ENCODE results near the gene MAGI1. TPM values are rescaled to one million over a fixed set of nuclear protein-coding genes. Genes with fewer than 3 reads are reported as not detected.

The MAGI1 gene
- total and polyA plus RNA-seq, 10 donors: 3.5 to 104 (median 62.3) TPM

DNA sequence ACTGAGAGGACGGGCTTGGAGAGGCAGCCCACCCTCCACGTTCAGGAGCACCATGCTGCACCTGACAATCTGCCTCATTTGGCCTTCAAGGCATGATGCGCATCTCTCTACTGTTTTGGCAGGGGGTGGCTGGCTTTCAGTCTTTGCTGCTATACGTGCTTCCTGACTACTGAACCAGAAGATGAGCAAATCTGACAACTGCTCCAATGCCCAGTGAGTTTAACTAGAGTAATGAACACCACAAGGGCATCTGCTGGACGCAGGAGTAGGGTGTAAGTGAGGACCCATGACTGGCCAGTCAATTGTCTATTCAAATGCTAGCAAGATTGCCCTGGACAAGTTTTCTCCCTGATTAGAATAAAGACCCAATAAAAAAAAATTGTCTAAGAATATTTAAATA is 335.7 kb downstream of the MAGI1 start:
- Histone ChIP-seq H3K27me3 (replicated peaks in 1 of 7) (no peaks in the 10 kb centered on the region), H3K36me3 (no peaks in the 10 kb centered on the region), H3K4me1 (no peaks in the 10 kb centered on the region), H3K9me3 (peaks cover 0 to 6% (median 0%) of the 10 kb centered on the region in 8 donors), H3K4me3 (no peak overlapping the region), H3K27ac (no peak overlapping the region)
- no peak for DNase-seq
- WGBS, 5 donors: 72 to 86% (median 78%) methylated on average over 5 of the region's 5 CpGs
- intact Hi-C loops (cut with DNase I; ENCODE audit: low total_unique reads): no loop called here
- TF ChIP-seq POLR2AphosphoS5 (IDR thresholded peaks at IDR 0.05) (no peak), POLR2A (IDR thresholded peaks at IDR 0.05) (no peak)
- TF ChIP-seq, protein P1, sequence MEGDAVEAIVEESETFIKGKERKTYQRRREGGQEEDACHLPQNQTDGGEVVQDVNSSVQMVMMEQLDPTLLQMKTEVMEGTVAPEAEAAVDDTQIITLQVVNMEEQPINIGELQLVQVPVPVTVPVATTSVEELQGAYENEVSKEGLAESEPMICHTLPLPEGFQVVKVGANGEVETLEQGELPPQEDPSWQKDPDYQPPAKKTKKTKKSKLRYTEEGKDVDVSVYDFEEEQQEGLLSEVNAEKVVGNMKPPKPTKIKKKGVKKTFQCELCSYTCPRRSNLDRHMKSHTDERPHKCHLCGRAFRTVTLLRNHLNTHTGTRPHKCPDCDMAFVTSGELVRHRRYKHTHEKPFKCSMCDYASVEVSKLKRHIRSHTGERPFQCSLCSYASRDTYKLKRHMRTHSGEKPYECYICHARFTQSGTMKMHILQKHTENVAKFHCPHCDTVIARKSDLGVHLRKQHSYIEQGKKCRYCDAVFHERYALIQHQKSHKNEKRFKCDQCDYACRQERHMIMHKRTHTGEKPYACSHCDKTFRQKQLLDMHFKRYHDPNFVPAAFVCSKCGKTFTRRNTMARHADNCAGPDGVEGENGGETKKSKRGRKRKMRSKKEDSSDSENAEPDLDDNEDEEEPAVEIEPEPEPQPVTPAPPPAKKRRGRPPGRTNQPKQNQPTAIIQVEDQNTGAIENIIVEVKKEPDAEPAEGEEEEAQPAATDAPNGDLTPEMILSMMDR (IDR thresholded peaks at IDR 0.05 in 8 of 11, conservative IDR thresholded peaks at IDR 0.05 in 3 of 11): no peak

DNA sequence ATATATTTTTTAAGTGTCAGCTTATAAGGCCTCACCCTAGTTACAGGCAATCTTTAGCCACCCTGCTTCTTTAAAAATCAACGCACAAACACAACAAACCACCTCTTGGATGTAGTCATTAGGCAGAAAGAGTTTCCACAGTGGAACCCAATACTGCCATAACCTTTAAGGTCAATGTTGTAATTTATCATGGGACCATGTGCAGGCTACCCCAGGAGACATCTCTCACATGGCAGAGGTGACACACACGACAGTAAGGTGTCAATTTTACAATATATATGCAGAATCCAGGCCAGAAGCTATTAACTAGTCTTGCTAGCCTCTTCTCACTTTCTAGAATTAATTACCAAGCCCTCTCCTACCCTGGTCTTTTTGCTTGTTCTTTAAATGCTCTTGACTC is 336.5 kb downstream of the MAGI1 start:
- H3K27me3 ChIP-seq (replicated peaks in 1 of 7): no peaks in the 10 kb centered on the region

DNA sequence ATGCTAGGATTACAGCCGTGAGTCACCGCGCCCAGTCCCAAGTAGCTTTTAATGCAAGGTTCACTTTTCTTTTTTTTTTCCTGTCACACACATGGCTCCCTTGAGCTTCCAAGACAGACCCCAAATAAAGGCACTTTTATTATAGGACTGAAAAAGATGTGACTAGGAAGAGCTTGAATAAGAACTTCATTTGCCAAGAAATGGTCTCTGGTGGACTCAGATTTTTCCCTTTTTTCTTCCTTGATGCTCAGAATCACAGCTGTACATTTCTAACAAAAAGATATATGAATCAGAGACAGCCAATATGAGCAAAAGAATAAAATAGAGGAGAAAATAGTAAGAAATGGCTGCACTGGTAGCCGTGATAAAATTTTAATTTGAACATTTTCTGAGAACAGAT is 337.2 kb downstream of the MAGI1 start:
- TF ChIP-seq POLR2AphosphoS5 (IDR thresholded peaks at IDR 0.05): no peak
- TF ChIP-seq POLR2A (IDR thresholded peaks at IDR 0.05): no peak
- TF ChIP-seq, protein P1 (IDR thresholded peaks at IDR 0.05 in 8 of 11, conservative IDR thresholded peaks at IDR 0.05 in 3 of 11): no peak
- H3K9me3 ChIP-seq: peaks cover 0 to 6% (median 0%) of the 10 kb centered on the region in 8 donors
- H3K27ac ChIP-seq: no peak overlapping the region
- no peak overlapping the region for H3K4me3 ChIP-seq
- no peaks in the 10 kb centered on the region for H3K27me3 ChIP-seq (replicated peaks in 1 of 7)
- no peak for DNase-seq
- H3K36me3 ChIP-seq: no peaks in the 10 kb centered on the region
- H3K4me1 ChIP-seq: no peaks in the 10 kb centered on the region
- 93 to 98% (median 94%) methylated on average over 4 of the region's 4 CpGs for WGBS, 5 donors
- intact Hi-C loops (cut with DNase I; ENCODE audit: low total_unique reads): no loop called here

More for the DNA sequence above, 336.5 kb downstream of the MAGI1 start:
- Histone ChIP-seq H3K4me3 (no peak overlapping the region), H3K36me3 (no peaks in the 10 kb centered on the region), H3K4me1 (no peaks in the 10 kb centered on the region), H3K9me3 (peaks cover 0 to 6% (median 0%) of the 10 kb centered on the region in 8 donors), H3K27ac (no peak overlapping the region)
- WGBS, 5 donors: 75 to 88% (median 84%) methylated on average over 2 of the region's 2 CpGs
- no peak for TF ChIP-seq POLR2AphosphoS5 (IDR thresholded peaks at IDR 0.05)
- TF ChIP-seq, protein P1 (IDR thresholded peaks at IDR 0.05 in 8 of 11, conservative IDR thresholded peaks at IDR 0.05 in 3 of 11): no peak
- TF ChIP-seq POLR2A (IDR thresholded peaks at IDR 0.05): no peak
- DNase-seq: no peak
- intact Hi-C loops (cut with DNase I; ENCODE audit: low total_unique reads): no loop called here

DNA sequence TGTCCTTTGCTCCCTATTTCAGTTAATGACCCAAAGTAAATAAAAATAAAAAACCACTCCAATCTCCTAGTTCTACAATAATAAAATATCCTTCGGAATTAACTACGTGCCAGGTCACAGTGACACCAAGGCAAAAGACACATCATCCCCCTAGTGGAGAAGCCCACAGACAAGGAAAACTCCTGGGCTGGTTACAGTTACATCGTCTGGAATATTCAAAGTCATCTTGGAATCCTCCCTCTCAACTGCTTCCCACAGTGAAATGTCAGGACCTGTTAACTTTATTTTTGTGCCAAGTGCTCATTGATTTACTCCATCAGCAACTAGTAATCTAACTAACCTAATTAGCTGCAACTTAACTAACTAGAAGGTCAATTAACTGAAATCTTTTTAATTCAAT is 349.3 kb downstream of the MAGI1 start:
- DNase-seq: no peak
- H3K4me1 ChIP-seq: peaks cover 0 to 12% (median 7%) of the 10 kb centered on the region in 6 donors
- no peak overlapping the region for H3K27ac ChIP-seq
- H3K27me3 ChIP-seq (replicated peaks in 1 of 7): no peaks in the 10 kb centered on the region
- intact Hi-C loops (cut with DNase I; ENCODE audit: low total_unique reads): no loop called here
- 81 to 91% (median 82%) methylated on average over 3 of the region's 3 CpGs for WGBS, 5 donors
- TF ChIP-seq POLR2A (IDR thresholded peaks at IDR 0.05) (no peak), POLR2AphosphoS5 (IDR thresholded peaks at IDR 0.05) (no peak)
- TF ChIP-seq, protein P1 (IDR thresholded peaks at IDR 0.05 in 8 of 11, conservative IDR thresholded peaks at IDR 0.05 in 3 of 11): no peak
- no peaks in the 10 kb centered on the region for H3K9me3 ChIP-seq
- no peak overlapping the region for H3K4me3 ChIP-seq
- H3K36me3 ChIP-seq: no peaks in the 10 kb centered on the region
